ENCODE data around the gene FCRL3. TPM values are rescaled to one million over a fixed set of nuclear protein-coding genes. Genes with fewer than 3 reads are reported as not detected.
"Not testable (repeated sequence)": the region's sequence is repeated elsewhere in the genome, so short reads cannot be mapped to it uniquely, and the experiment has no call there.

FCRL3 gene
- total RNA-seq: not detected in 2 replicates

GRCh38 chr1:157700732-157701131 is at the start of gene FCRL3:
Gene FCRL3, minus strand, starts transcription at chr1:157700769. Its CDS starts 280 bp downstream, at chr1:157700489.
- DNase-seq (ENCODE audit: low read depth in 2 of 2): no peak

DNA sequence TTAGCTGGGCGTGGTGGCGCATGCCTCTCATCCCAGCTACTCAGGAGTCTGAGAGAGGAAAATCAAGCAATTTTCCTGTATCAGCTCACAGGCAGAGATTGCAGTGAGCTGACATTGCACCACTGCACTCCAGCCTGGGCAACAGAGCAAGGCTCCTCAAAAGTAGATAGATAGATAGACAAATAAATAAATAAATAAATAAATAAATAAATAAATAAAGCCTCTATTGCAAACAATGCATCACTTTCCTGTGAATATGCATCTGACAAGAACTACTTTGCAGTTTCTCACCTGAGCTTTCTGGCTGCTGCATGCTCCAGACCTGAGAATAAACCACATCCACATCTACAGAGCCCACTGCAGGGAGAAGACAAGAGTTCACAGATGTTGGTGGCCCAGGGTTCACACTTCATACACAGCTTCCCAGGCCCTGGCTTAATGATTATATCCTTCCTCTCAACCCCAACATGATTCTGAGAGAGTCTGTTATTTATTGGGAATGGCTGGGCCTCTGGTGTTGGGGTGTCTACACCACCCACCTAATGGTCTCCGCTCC is 47.8 kb upstream of the FCRL3 start:
- DNase-seq (ENCODE audit: low read depth in 2 of 2): no peak

DNA sequence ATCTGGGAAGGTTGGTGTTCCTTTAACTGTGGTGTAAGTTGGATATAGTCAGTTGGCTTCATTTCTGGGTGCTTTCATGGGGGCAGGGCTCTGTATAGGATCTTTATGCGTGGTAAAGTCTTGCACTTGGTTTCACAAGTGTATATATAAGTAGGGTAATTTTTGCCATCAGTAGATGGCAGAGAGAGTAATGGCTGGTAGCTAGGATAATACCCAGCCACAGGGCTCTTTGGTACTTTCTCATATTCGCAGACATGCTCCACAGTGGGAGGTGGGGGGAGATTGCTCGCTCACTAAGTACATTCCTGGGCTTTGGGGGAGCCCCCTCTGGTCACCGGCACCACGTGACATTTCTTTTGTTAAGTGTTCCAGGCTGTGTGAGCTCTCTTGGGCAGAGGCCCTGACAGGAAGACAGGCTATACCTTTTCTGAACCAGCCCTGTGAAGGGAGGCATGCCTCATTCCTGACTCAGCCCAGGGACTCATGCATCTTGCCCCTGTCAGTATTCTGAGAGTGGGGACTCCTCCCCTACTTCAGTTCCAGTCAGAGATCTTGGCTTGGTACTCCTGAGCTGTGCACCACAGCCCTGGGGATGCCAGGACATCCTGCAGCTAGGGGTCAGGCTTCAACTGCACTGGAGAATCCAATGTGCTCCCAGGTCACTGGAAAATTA is 38.8 kb upstream of the FCRL3 start:
- DNase-seq (ENCODE audit: low read depth in 2 of 2): no peak

GRCh38 chr1:157735991-157736390 is 35.4 kb upstream of the FCRL3 start:
- not testable (repeated sequence) for DNase-seq (ENCODE audit: low read depth in 2 of 2)

GRCh38 chr1:157734321-157734720 is 33.8 kb upstream of the FCRL3 start:
- no peak for DNase-seq (ENCODE audit: low read depth in 2 of 2)

DNA sequence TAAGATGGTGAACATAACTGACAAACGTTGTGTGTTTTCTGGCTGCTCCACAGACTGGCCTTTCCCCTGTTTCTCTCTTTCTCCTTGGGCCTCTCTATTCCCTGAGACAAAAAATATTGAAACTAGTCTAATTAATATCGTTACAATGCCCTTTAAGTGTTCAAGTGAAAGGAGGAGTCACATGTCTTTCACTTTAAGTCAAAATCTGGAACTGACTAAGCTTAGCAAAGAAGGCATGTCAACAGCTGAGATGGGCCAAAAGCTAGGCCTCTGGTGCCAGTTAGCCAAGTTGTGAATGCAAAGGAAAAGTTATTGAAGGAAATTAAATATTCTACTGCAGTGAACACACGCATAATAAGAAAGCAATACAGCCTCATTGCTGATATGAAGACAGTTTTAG is 32.2 kb upstream of the FCRL3 start:
- no peak for DNase-seq (ENCODE audit: low read depth in 2 of 2)

DNA sequence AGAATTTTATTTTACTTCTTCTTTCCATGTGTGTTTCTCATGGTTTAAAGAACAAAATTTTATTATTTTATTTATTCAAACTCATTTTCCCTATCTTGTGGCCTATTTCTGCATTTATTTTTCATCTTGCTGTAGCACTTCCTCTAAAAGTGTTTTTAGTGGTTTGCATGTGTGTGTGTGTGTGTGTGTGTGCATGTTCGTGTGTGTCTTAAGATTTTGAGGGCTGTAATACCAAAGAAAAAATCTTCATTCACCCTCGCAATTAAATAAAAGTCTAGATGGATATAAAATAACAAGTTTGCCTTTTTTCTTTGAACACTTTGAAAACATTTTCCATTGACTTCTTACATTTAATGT is 24.6 kb upstream of the FCRL3 start:
- no peak for DNase-seq (ENCODE audit: low read depth in 2 of 2)

- no peak for DNase-seq (ENCODE audit: low read depth in 2 of 2)
These were observed 24.1 kb upstream of the FCRL3 start for GRCh38 chr1:157724537-157725220.

DNA sequence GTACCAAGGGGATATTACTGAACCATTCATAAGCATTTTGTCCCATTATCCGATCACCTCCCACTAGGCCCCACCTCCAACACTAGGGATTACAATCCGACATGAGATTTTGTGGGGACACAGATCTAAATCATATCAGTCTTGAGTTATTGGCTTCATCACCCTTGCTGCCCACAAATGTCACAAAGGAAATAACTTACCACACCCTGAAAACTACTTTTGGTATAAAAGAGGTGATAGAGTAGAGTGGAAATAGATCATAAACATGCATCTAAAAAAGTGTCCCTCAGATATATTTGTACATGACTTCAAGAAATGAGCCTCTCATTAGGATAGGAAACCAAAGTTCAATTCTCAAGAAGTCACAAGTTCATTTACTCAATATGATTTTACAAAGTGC is 22.6 kb upstream of the FCRL3 start:
- DNase-seq (ENCODE audit: low read depth in 2 of 2): no peak

DNA sequence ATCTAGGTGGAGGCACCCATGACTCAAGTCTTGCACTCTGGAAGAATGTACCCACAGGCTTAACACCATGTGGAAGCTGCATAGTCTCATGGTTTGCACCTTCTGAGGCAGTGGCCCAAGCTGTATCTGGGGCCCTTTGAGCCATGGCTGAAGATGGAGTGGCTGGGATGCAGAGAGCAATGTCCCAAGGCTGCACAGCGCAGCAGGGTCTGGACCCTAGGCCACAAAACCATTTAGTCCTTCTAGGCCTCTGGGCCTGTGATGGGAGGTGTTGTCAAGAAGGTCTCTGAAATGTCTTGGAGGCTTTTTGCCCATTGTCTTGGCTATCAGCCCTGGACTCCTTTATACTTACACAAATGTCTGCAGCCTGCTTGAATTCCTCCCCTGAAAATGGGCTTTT is 21.4 kb upstream of the FCRL3 start:
- DNase-seq (ENCODE audit: low read depth in 2 of 2): no peak

- no peak for DNase-seq (ENCODE audit: low read depth in 2 of 2)
These were observed 15.2 kb upstream of the FCRL3 start for GRCh38 chr1:157715736-157716135.

- no peak for DNase-seq (ENCODE audit: low read depth in 2 of 2)
These were observed 11.2 kb upstream of the FCRL3 start for GRCh38 chr1:157711802-157712201.

DNA sequence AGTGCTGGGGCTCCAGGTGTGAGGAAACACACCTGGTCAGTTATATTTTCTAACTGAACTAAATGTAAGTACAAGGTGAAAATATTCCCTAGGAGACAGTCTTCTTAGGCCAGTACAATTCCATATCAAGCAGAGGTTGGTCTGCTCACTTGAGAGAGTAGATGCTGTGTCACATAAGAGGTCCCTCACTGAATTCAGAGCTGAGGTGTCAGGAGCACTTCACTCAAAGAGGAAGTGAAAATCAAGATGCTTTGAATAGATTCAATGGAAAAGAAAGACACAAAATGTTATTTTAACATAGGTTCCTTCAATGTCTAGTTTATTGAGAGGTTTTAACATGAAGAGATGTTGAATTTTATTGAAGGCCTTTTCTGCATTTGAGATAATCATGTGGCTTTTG is 4.3 kb upstream of the FCRL3 start:
- no peak for DNase-seq (ENCODE audit: low read depth in 2 of 2)

DNA sequence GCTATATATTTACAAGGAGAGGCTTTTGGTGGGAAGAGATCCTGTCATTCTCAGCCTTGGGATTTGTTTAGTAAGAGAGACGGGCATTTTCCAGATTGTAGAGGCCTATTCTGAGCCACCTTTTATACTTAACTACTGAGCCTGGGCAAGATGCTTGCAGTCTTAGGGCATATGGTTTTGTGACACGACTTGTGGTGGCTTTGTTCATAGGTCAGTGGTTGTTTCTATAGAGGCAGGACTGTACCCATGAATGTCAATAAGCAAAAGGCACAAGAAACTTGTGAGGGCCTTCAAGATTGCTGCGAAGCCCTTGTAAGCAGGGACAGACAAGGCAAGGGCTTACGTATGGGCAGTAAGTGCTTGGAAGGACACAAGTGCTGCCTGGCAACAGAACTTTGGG is 3.4 kb upstream of the FCRL3 start:
- DNase-seq (ENCODE audit: low read depth in 2 of 2): no peak

GRCh38 chr1:157702308-157702825 is 1.8 kb upstream of the FCRL3 start:
- DNase-seq (ENCODE audit: low read depth in 2 of 2): no peak

GRCh38 chr1:157700305-157700704 is 264 bp downstream of the FCRL3 start:
- no peak for DNase-seq (ENCODE audit: low read depth in 2 of 2)

DNA sequence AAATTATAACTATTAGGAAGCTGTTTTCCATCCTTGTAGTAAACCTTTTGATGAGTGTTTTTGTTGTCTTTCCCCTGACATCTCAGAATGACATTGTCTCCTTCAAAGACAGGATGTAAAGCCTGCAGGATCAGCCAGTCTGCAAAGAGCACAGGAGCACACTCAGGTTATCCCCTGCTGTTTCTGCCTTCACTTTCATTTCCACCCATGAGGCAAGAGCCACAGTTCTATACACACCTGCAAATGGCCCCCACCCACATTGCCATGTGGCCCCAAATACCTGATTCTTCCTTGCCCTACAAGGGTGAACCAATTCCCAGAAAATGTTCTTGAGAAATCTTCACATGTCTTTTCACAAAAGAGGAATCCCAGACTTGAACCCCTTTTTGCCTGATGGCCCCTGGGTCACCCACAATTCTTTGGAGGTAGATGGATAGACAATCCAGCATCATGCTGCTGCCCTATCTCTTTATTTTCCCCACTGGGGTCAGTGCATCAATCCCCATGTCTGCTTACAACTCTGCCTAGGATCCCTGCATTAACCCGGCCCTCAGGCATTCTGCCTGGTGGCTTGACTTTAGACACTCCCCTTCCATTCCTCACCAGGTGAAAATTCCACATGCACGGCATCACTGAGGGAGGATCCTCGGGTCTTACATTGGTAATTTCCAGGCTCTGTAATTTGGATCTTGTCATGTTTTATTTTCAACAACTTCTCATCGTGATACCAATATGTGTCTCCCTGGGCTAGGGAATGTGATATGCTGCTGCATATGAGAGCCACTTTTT is 2.6 kb downstream of the FCRL3 start:
- no peak for DNase-seq (ENCODE audit: low read depth in 2 of 2)

GRCh38 chr1:157696966-157697628 is 3.5 kb downstream of the FCRL3 start:
- no peak for DNase-seq (ENCODE audit: low read depth in 2 of 2)

- no peak for DNase-seq (ENCODE audit: low read depth in 2 of 2)
These were observed 5.2 kb downstream of the FCRL3 start for GRCh38 chr1:157695417-157695816.

GRCh38 chr1:157691285-157691920 is 9.2 kb downstream of the FCRL3 start:
- peak; percentile 26 to 47 for DNase-seq (ENCODE audit: low read depth in 2 of 2)

Measured in lung microvascular endothelial cell (primary cell).